ENCODE data around the gene MSH6. TPM values are rescaled to one million over a fixed set of nuclear protein-coding genes. Genes with fewer than 3 reads are reported as not detected.

Gene MSH6
- total RNA-seq, 1 donor = 35.8 TPM

GRCh38 chr2:47796090-47796697, 13.2 kb downstream of the MSH6 start:
- DNase-seq (ENCODE audit: insufficient read length, low spot score, missing footprints) = peak; percentile 51
- Histone ChIP-seq H3K79me2 (ENCODE audit: insufficient read depth, low read length) (peaks cover 66% of the 10 kb centered on the region), H3K27ac (ENCODE audit: low read depth, low read length) (no peak overlapping the region), H3K4me2 (ENCODE audit: insufficient read depth, low read length) (no peak overlapping the region), H3K9me3 (ENCODE audit: low read depth, low read length) (no peaks in the 10 kb centered on the region), H3K4me3 (ENCODE audit: insufficient read depth, low read length) (no peak overlapping the region), H3K27me3 (ENCODE audit: insufficient read depth, low read length) (no peaks in the 10 kb centered on the region), H2AFZ (ENCODE audit: low read length) (no peak overlapping the region), H3K4me1 (ENCODE audit: insufficient read depth, low read length) (no peaks in the 10 kb centered on the region), H4K20me1 (ENCODE audit: insufficient read depth, low read length) (peaks cover 10% of the 10 kb centered on the region), H3K36me3 (ENCODE audit: insufficient read depth, low read length) (peaks cover 70% of the 10 kb centered on the region)
- TF ChIP-seq CTCF (IDR thresholded peaks at IDR 0.05; ENCODE audit: extremely low read depth, low read depth, low read length) = no peak

DNA sequence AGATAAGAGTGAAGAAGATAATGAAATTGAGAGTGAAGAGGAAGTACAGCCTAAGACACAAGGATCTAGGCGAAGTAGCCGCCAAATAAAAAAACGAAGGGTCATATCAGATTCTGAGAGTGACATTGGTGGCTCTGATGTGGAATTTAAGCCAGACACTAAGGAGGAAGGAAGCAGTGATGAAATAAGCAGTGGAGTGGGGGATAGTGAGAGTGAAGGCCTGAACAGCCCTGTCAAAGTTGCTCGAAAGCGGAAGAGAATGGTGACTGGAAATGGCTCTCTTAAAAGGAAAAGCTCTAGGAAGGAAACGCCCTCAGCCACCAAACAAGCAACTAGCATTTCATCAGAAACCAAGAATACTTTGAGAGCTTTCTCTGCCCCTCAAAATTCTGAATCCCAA, 15.7 kb downstream of the MSH6 start:
- H3K27me3 ChIP-seq (ENCODE audit: insufficient read depth, low read length) = no peaks in the 10 kb centered on the region
- no peak for DNase-seq (ENCODE audit: insufficient read length, low spot score, missing footprints)
- H3K4me1 ChIP-seq (ENCODE audit: insufficient read depth, low read length) = no peaks in the 10 kb centered on the region
- H2AFZ ChIP-seq (ENCODE audit: low read length) = no peak overlapping the region
- peaks cover 60% of the 10 kb centered on the region for H3K79me2 ChIP-seq (ENCODE audit: insufficient read depth, low read length)
- H3K27ac ChIP-seq (ENCODE audit: low read depth, low read length) = no peak overlapping the region
- no peaks in the 10 kb centered on the region for H3K9me3 ChIP-seq (ENCODE audit: low read depth, low read length)
- no peak overlapping the region for H3K4me2 ChIP-seq (ENCODE audit: insufficient read depth, low read length)
- H3K4me3 ChIP-seq (ENCODE audit: insufficient read depth, low read length) = no peak overlapping the region
- TF ChIP-seq CTCF (IDR thresholded peaks at IDR 0.05; ENCODE audit: extremely low read depth, low read depth, low read length) = no peak
- peaks cover 84% of the 10 kb centered on the region for H3K36me3 ChIP-seq (ENCODE audit: insufficient read depth, low read length)
- H4K20me1 ChIP-seq (ENCODE audit: insufficient read depth, low read length) = peaks cover 15% of the 10 kb centered on the region

GRCh38 chr2:47799031-47799609, 16.2 kb downstream of the MSH6 start:
- no peak overlapping the region for H3K4me2 ChIP-seq (ENCODE audit: insufficient read depth, low read length)
- TF ChIP-seq CTCF (IDR thresholded peaks at IDR 0.05; ENCODE audit: extremely low read depth, low read depth, low read length) = no peak

DNA sequence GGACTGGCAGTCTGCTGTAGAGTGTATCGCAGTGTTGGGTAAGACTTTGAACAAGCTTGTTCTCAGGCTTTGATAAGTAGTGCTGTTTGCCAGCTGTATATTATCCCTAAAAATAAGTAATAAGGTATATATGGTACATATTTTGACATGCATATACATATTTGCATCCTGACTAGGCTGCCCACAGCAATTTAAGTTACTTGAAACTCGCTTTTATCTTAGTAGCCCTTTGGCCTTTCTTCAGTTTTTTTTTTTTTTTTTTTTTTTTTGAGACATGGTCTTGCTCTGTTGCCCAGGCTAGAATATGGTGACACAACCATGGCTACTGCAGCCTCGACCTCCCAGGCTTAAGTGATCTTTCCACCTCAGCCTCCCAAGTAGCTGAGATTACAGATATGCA, 18.2 kb downstream of the MSH6 start:
- H3K9me3 ChIP-seq (ENCODE audit: low read depth, low read length) = no peaks in the 10 kb centered on the region
- H2AFZ ChIP-seq (ENCODE audit: low read length) = no peak overlapping the region
- H3K4me3 ChIP-seq (ENCODE audit: insufficient read depth, low read length) = no peak overlapping the region
- H4K20me1 ChIP-seq (ENCODE audit: insufficient read depth, low read length) = peaks cover 15% of the 10 kb centered on the region
- H3K36me3 ChIP-seq (ENCODE audit: insufficient read depth, low read length) = peaks cover 90% of the 10 kb centered on the region
- TF ChIP-seq CTCF (IDR thresholded peaks at IDR 0.05; ENCODE audit: extremely low read depth, low read depth, low read length) = no peak
- no peak overlapping the region for H3K4me2 ChIP-seq (ENCODE audit: insufficient read depth, low read length)
- DNase-seq (ENCODE audit: insufficient read length, low spot score, missing footprints) = no peak
- H3K79me2 ChIP-seq (ENCODE audit: insufficient read depth, low read length) = peaks cover 45% of the 10 kb centered on the region
- no peaks in the 10 kb centered on the region for H3K27me3 ChIP-seq (ENCODE audit: insufficient read depth, low read length)
- no peaks in the 10 kb centered on the region for H3K4me1 ChIP-seq (ENCODE audit: insufficient read depth, low read length)
- no peak overlapping the region for H3K27ac ChIP-seq (ENCODE audit: low read depth, low read length)

More at GRCh38 chr2:47799031-47799609, 16.2 kb downstream of the MSH6 start:
- Histone ChIP-seq H3K36me3 (ENCODE audit: insufficient read depth, low read length) (peaks cover 88% of the 10 kb centered on the region), H4K20me1 (ENCODE audit: insufficient read depth, low read length) (peaks cover 15% of the 10 kb centered on the region), H3K27ac (ENCODE audit: low read depth, low read length) (no peak overlapping the region), H2AFZ (ENCODE audit: low read length) (no peak overlapping the region), H3K4me3 (ENCODE audit: insufficient read depth, low read length) (no peak overlapping the region), H3K4me1 (ENCODE audit: insufficient read depth, low read length) (no peaks in the 10 kb centered on the region), H3K79me2 (ENCODE audit: insufficient read depth, low read length) (peaks cover 58% of the 10 kb centered on the region), H3K27me3 (ENCODE audit: insufficient read depth, low read length) (no peaks in the 10 kb centered on the region), H3K9me3 (ENCODE audit: low read depth, low read length) (no peaks in the 10 kb centered on the region)
- no peak for DNase-seq (ENCODE audit: insufficient read length, low spot score, missing footprints)
